Colonic mucosa (tissue), 4 donors: ENCODE measurements around the gene CERS1. TPM values are rescaled to one million over a fixed set of nuclear protein-coding genes. Genes with fewer than 3 reads are reported as not detected.

Source experiments
- DNase-seq: peaks from one replicate; pipeline ENCODE4 v3.0.0-alpha.2; 2020
- H3K27ac ChIP-seq: fragments of 200-600 bp; one replicate; pipeline ENCODE4 v1.8.0; 2021
- H3K27me3 ChIP-seq: fragments of 200-600 bp; one replicate; pipeline ENCODE4 v1.8.0; 2021
- H3K36me3 ChIP-seq: fragments of 200-600 bp; one replicate; pipeline ENCODE4 v1.8.0; 2021
- H3K4me1 ChIP-seq: fragments of 200-600 bp; one replicate; pipeline ENCODE4 v1.8.0; 2021; ENCODE audit warnings: mild to moderate bottlenecking
- H3K4me3 ChIP-seq: fragments of 200-600 bp; one replicate; pipeline ENCODE4 v1.8.0; 2021
- H3K9ac ChIP-seq, 2 donors: one replicate each; pipeline ENCODE4 v1.7.0; 2013; ENCODE audit warnings: control low read depth in 2 of 2, low read depth in 2 of 2, low read length in 2 of 2
- H3K9me3 ChIP-seq: fragments of 200-600 bp; one replicate; pipeline ENCODE4 v1.8.0; 2021
- CTCF ChIP-seq: fragments of 200-600 bp; IDR thresholded peaks from one replicate; pipeline ENCODE4 v1.8.0; 2022; ENCODE audit warnings: antibody characterized with exemption, mild to moderate bottlenecking
- intact Hi-C: fragments of 100-400 bp; cut with DNase I; formaldehyde crosslinking; loops from one replicate; pipeline ENCODE4 v1.14.1; 2022
- total RNA-seq, 2 donors: library from RNA; stranded (reverse); fragmentation: NEBNext Ultra II Directional in 1 of 2; extraction: Animal tissue kit (Norgen Biotek cat#: 25700) in 1 of 2; gene quantifications; one replicate each; pipeline ENCODE4 v1.2.1, GENCODE V29; 2021
- donor health status: healthy.
- donor health status: DM: no; HTN: no; CAD: no.
- donor health status: DM: no; HTN: no; CAD: no.

CERS1 gene
- total RNA-seq, 2 donors from 2014 or later, result 0.15 to 0.58 TPM

GRCh38 chr19:18868380-18869022 is 27.5 kb downstream of the CERS1 start:
- intact Hi-C loops, result no loop called here
- H3K9me3 ChIP-seq, result no peaks in the 10 kb centered on the region
- no peak overlapping the region for H3K27ac ChIP-seq
- H3K27me3 ChIP-seq, result peaks cover 6% of the 10 kb centered on the region
- no peaks in the 10 kb centered on the region for H3K4me1 ChIP-seq
- no peak for TF ChIP-seq CTCF
- peaks cover 25% of the 10 kb centered on the region for H3K36me3 ChIP-seq
- no peak overlapping the region for H3K4me3 ChIP-seq
- H3K9ac ChIP-seq, result no peak overlapping the region
- DNase-seq, result no peak

- H3K36me3 ChIP-seq, result peaks cover 32% of the 10 kb centered on the region
- no peak overlapping the region for H3K9ac ChIP-seq
- no peak overlapping the region for H3K4me3 ChIP-seq
- intact Hi-C loops, result no loop called here
- no peaks in the 10 kb centered on the region for H3K9me3 ChIP-seq
- DNase-seq, result no peak
- no peaks in the 10 kb centered on the region for H3K4me1 ChIP-seq
- peaks cover 6% of the 10 kb centered on the region for H3K27me3 ChIP-seq
- no peak for TF ChIP-seq CTCF
- H3K27ac ChIP-seq, result no peak overlapping the region
Observed at GRCh38 chr19:18867751-18868150, 28.2 kb downstream of the CERS1 start.

GRCh38 chr19:18867199-18867598 is 28.8 kb downstream of the CERS1 start:
- H3K27ac ChIP-seq, result no peak overlapping the region
- H3K4me1 ChIP-seq, result no peaks in the 10 kb centered on the region
- DNase-seq, result no peak
- peaks cover 6% of the 10 kb centered on the region for H3K27me3 ChIP-seq
- intact Hi-C loops, result no loop called here
- no peak overlapping the region for H3K9ac ChIP-seq
- no peak for TF ChIP-seq CTCF
- peaks cover 37% of the 10 kb centered on the region for H3K36me3 ChIP-seq
- H3K4me3 ChIP-seq, result no peak overlapping the region
- no peaks in the 10 kb centered on the region for H3K9me3 ChIP-seq

- H3K4me3 ChIP-seq, result no peak overlapping the region
- H3K9me3 ChIP-seq, result no peaks in the 10 kb centered on the region
- no peak for TF ChIP-seq CTCF
- H3K27ac ChIP-seq, result no peak overlapping the region
- peaks cover 6% of the 10 kb centered on the region for H3K27me3 ChIP-seq
- H3K4me1 ChIP-seq, result no peaks in the 10 kb centered on the region
- DNase-seq, result no peak
- H3K9ac ChIP-seq, result no peak overlapping the region
- intact Hi-C loops, result no loop called here
- peaks cover 37% of the 10 kb centered on the region for H3K36me3 ChIP-seq
Observed at GRCh38 chr19:18866800-18867123, 29.2 kb downstream of the CERS1 start.

- Histone ChIP-seq H3K9me3 (no peaks in the 10 kb centered on the region), H3K27ac (no peak overlapping the region), H3K4me1 (no peaks in the 10 kb centered on the region), H3K9ac (no peak overlapping the region), H3K4me3 (no peak overlapping the region), H3K36me3 (peaks cover 38% of the 10 kb centered on the region), H3K27me3 (peaks cover 6% of the 10 kb centered on the region)
- TF ChIP-seq CTCF, result peak; percentile 94
- DNase-seq, result peak; percentile 64
- intact Hi-C loops, result no loop called here
Observed at GRCh38 chr19:18865973-18866799, 29.8 kb downstream of the CERS1 start.
